Uterus (tissue), 4 donors: ENCODE measurements around the gene KCNMA1. TPM values are rescaled to one million over a fixed set of nuclear protein-coding genes. Genes with fewer than 3 reads are reported as not detected.
A peak's percentile ranks its signal among the peaks of the same experiment; 100 is the strongest.

ENCODE experiments used
- DNase-seq, 2 donors: peaks; one replicate each; pipeline ENCODE4 v3.0.0-alpha.2; 2019 to 2020
- H3K27ac ChIP-seq, 2 donors: fragments of 200-600 bp; sonication (generic); 1 replicate in 1 of 2; 2 replicates in 1 of 2; pipeline ENCODE4 v1.5.1; 2016 to 2018
- H3K27me3 ChIP-seq, 2 donors: fragments of 200-600 bp; sonication (generic); one replicate each; pipeline ENCODE4 v1.5.1; 2018 to 2019; ENCODE audit warnings: control low read depth in 1 of 2
- H3K36me3 ChIP-seq, 2 donors: fragments of 200-600 bp; sonication (generic); one replicate each; pipeline ENCODE4 v1.5.1; 2019; ENCODE audit warnings: control low read depth in 1 of 2
- H3K4me1 ChIP-seq, 2 donors: fragments of 200-600 bp; sonication (generic); one replicate each; pipeline ENCODE4 v1.5.1; 2018 to 2019; ENCODE audit warnings: control low read depth in 1 of 2
- H3K4me3 ChIP-seq, 2 donors: fragments of 200-600 bp; sonication (generic); 1 replicate in 1 of 2; 2 replicates in 1 of 2; pipeline ENCODE4 v1.5.1; 2018 to 2019; ENCODE audit warnings: mild to moderate bottlenecking in 1 of 2
- H3K9me3 ChIP-seq, 2 donors: fragments of 200-600 bp; sonication (generic); one replicate each; pipeline ENCODE4 v1.5.1; 2019; ENCODE audit warnings: control low read depth in 1 of 2
- POLR2A ChIP-seq, 2 donors: fragments of 450-650 bp; IDR thresholded peaks; one replicate each; pipeline ENCODE4 v1.6.1; 2016; ENCODE audit warnings: antibody characterized with exemption in 2 of 2, mild to moderate bottlenecking in 1 of 2, moderate library complexity in 1 of 2
- intact Hi-C: fragments of 100-400 bp; cut with DNase I; formaldehyde crosslinking; loops from one replicate; pipeline ENCODE4 v1.15.1; 2023; ENCODE audit warnings: low total_unique reads
- total RNA-seq, 4 donors: library from RNA; depleted of rRNA in 3 of 4; stranded (reverse); fragments of >200 nt in 3 of 4; gene quantifications; one replicate each; pipeline versions ENCODE4 v1.1.0 to v1.2.4, GENCODE V29; 2014 to 2023
- TF ChIP-seq, protein P1 (sequence below), 4 experiments: fragments of 200-600 bp in 2 of 4; fragments of 450-650 bp in 2 of 4; sonication (generic) in 2 of 4; IDR thresholded peaks; one replicate each; pipeline ENCODE4 v1.5.1; 2016 to 2019; ENCODE audit warnings: antibody characterized with exemption in 4 of 4, mild to moderate bottlenecking in 2 of 4, moderate library complexity in 1 of 4
- donor health status: DM: yes; HTN: yes; CAD: no.

Gene KCNMA1
- total RNA-seq, 4 donors from 2014 or later, result 86.2 to 236 (median 164) TPM

DNA sequence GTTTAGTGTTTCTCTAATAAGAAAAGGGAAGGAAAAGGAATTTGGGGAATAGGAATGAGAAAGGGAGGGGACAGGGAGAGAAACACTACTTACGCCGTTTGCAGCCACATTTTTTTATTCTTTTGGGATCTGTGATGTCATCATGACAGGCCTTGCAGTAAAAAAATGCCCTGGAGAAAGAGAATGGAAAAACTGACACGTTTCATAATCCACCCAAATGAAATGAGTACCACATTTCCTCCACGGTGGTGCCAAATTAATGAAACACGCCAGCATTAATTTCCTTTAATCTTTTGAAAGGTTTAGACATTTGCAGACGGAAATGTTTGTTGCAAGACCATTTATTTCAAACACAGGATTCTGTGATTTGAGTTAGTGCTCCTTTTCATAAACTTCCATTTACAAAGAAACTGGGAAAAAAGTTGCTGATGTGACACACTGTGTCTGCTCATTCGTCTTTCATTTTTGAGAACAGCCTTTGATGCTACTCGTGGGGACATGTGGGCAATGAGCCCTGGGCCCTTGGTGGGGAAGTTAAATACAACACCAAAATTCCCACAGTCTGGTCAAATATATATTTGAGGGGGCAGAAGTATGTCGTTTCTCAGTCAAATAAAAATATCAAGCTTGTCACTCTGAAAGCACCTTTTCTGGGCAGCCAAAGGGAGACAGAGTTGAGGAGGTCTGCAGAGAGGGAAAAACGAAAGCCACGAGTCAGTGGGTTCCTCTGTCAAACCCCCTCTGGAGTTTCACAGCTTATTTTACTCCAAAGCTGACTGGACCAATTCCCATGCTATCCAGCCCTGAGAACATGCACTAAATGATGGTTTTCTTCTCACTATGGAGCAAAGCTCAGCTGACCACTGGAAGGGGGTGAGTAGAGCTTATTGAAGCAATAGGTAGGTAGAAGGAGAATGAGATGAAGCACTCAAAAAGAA lies 625.5 kb downstream of the KCNMA1 start:
- Histone ChIP-seq H3K9me3 (no peaks in the 10 kb centered on the region), H3K27ac (peak overlapping the region; percentile 32 to 42), H3K36me3 (no peaks in the 10 kb centered on the region), H3K4me1 (no peaks in the 10 kb centered on the region), H3K4me3 (no peak overlapping the region), H3K27me3 (no peaks in the 10 kb centered on the region)
- DNase-seq, result no peak
- intact Hi-C loops, result no loop called here
- TF ChIP-seq, protein P1, sequence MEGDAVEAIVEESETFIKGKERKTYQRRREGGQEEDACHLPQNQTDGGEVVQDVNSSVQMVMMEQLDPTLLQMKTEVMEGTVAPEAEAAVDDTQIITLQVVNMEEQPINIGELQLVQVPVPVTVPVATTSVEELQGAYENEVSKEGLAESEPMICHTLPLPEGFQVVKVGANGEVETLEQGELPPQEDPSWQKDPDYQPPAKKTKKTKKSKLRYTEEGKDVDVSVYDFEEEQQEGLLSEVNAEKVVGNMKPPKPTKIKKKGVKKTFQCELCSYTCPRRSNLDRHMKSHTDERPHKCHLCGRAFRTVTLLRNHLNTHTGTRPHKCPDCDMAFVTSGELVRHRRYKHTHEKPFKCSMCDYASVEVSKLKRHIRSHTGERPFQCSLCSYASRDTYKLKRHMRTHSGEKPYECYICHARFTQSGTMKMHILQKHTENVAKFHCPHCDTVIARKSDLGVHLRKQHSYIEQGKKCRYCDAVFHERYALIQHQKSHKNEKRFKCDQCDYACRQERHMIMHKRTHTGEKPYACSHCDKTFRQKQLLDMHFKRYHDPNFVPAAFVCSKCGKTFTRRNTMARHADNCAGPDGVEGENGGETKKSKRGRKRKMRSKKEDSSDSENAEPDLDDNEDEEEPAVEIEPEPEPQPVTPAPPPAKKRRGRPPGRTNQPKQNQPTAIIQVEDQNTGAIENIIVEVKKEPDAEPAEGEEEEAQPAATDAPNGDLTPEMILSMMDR (IDR thresholded peaks at IDR 0.05), result no peak
- TF ChIP-seq POLR2A (IDR thresholded peaks at IDR 0.05), result no peak

DNA sequence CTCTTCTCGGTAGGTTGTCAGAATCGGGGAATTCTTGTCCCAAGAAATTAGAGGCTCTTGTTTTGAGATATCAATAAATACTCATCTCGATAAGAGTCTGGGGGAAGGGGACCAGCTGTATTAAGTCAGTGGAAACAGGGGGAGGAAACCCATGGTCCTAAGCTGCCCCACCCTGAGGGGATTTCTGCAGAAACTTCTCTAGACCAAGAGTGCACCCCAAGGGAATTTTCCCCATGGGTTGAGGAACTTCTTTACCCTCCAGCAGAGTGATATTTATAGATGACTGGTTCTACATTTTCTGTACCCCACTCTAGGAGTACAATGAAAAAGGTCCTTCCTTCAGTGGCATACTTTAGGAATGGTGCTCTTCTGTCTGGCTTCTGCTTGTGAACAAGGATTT lies 627.2 kb downstream of the KCNMA1 start:
- Histone ChIP-seq H3K4me3 (no peak overlapping the region), H3K36me3 (no peaks in the 10 kb centered on the region), H3K27ac (no peak overlapping the region), H3K4me1 (no peaks in the 10 kb centered on the region), H3K27me3 (no peaks in the 10 kb centered on the region), H3K9me3 (no peaks in the 10 kb centered on the region)
- DNase-seq, result no peak
- TF ChIP-seq, protein P1 (IDR thresholded peaks at IDR 0.05), result no peak
- TF ChIP-seq POLR2A (IDR thresholded peaks at IDR 0.05), result no peak
- intact Hi-C loops, result no loop called here

DNA sequence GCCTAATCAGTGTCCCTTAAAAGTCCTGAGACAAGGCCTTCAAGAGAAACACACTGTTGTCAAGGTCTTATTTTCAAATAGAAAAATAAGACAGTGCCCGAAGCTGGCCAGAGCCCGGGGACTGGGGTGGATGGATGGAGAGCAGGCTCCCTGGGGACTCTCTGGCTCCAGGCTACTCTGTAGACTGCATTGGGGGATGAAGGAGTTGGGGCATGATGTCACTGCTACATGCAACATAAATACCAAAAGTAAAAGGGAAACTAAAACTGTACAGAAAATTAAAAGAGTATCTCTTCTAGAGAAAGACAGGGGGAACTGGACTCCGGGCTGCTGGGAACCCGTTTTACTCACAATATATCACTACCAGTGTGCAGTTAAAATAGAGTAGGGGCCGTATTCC lies 629.8 kb downstream of the KCNMA1 start:
- TF ChIP-seq, protein P1 (IDR thresholded peaks at IDR 0.05), result no peak
- TF ChIP-seq POLR2A (IDR thresholded peaks at IDR 0.05), result no peak
- intact Hi-C loops, result no loop called here
- Histone ChIP-seq H3K4me3 (no peak overlapping the region), H3K4me1 (no peaks in the 10 kb centered on the region), H3K27me3 (no peaks in the 10 kb centered on the region), H3K36me3 (no peaks in the 10 kb centered on the region), H3K9me3 (no peaks in the 10 kb centered on the region), H3K27ac (no peak overlapping the region)
- no peak for DNase-seq

GRCh38 chr10:77006836-77007511 lies 630.6 kb downstream of the KCNMA1 start:
- H3K27ac ChIP-seq, result no peak overlapping the region
- no peaks in the 10 kb centered on the region for H3K27me3 ChIP-seq
- H3K4me3 ChIP-seq, result no peak overlapping the region
- H3K4me1 ChIP-seq, result no peaks in the 10 kb centered on the region
- DNase-seq, result no peak
- no peaks in the 10 kb centered on the region for H3K36me3 ChIP-seq
- intact Hi-C loops, result no loop called here
- TF ChIP-seq, protein P1 (IDR thresholded peaks at IDR 0.05), result no peak
- no peak for TF ChIP-seq POLR2A (IDR thresholded peaks at IDR 0.05)
- H3K9me3 ChIP-seq, result no peaks in the 10 kb centered on the region

DNA sequence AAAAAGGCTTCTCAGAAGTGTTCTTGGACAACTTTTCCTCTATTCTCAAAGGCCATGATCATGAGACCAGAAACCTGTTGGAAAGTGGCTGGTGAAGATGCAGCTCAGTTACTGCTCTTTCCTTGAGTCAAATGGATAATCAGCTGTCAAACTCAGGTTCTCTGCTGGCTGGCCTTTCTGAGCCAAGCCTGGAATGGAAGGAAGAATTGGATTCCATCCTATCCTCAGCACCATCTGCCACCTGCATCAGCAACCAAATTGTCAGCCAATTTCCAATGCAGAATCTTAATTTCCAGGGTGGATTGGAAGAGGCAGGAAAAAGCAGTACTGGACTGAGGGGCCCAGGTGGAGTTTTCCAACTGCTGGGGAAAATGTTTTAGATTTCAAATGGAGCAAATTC lies 631.7 kb downstream of the KCNMA1 start:
- Histone ChIP-seq H3K4me3 (no peak overlapping the region), H3K36me3 (no peaks in the 10 kb centered on the region), H3K27me3 (no peaks in the 10 kb centered on the region), H3K27ac (no peak overlapping the region), H3K9me3 (no peaks in the 10 kb centered on the region), H3K4me1 (no peaks in the 10 kb centered on the region)
- TF ChIP-seq, protein P1 (IDR thresholded peaks at IDR 0.05), result no peak
- TF ChIP-seq POLR2A (IDR thresholded peaks at IDR 0.05), result no peak
- DNase-seq, result no peak
- intact Hi-C loops, result no loop called here
